HG03135 (cell line): ENCODE data around the gene LRRC57.

Source experiments
- ATAC-seq: cut with Tn5 transposase; IDR thresholded peaks from one replicate; pipeline ENCODE4 v1.9.1; 2021; ENCODE audit warnings: mild to moderate bottlenecking, moderate library complexity; ENCODE audit not compliant: unreplicated experiment

Gene LRRC57

DNA sequence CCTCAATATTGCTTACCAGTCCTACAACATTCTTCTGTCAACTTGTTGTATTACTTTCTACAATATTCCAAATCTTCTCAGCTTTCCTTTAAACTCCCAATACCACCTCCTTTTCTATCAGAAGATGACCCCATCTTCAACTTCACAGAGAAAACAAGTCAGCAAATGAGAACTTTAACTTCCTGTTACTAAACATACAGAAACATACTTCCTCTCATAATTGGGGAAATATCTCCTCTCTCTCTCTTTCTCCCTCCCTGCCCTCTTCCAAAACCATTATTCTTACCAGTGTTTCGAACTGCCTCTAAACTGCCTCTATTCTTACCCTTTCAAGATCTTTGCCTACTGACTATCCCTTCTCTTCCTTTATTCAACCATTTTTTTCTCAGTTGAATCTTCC, 54.9 kb downstream of the LRRC57 start:
- ATAC-seq: no peak

DNA sequence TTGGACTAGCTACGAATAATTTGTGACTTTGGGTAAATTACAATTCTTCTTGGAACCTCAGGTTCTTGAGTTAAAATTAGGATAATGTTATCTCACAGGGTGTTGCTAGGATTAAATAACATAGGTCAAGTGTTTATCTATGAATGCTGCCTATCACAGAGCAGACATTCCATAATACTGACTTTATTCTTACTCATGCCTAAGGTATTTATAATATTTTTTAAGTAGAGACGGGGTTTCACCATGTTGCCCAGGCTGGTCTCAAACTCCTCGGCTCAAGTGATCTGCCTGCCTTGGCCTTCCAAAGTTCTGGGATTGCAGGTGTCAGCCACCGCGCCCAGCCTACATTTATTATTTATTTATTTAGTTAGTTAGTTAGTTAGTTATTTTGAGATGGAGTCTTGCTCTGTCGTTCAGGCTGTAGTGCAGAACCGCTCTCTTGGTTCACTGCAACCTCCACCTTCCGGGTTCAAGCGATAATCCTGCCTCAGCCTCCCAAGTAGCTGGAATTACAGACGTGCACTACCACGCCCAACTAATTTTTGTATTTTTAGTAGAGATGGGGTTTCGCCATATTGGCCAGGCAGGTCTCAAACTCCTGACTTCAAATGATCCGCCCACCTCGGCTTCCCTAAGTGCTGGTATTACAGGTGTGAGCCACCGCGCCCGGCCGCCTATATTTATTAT, 56.9 kb downstream of the LRRC57 start:
- no peak for ATAC-seq

DNA sequence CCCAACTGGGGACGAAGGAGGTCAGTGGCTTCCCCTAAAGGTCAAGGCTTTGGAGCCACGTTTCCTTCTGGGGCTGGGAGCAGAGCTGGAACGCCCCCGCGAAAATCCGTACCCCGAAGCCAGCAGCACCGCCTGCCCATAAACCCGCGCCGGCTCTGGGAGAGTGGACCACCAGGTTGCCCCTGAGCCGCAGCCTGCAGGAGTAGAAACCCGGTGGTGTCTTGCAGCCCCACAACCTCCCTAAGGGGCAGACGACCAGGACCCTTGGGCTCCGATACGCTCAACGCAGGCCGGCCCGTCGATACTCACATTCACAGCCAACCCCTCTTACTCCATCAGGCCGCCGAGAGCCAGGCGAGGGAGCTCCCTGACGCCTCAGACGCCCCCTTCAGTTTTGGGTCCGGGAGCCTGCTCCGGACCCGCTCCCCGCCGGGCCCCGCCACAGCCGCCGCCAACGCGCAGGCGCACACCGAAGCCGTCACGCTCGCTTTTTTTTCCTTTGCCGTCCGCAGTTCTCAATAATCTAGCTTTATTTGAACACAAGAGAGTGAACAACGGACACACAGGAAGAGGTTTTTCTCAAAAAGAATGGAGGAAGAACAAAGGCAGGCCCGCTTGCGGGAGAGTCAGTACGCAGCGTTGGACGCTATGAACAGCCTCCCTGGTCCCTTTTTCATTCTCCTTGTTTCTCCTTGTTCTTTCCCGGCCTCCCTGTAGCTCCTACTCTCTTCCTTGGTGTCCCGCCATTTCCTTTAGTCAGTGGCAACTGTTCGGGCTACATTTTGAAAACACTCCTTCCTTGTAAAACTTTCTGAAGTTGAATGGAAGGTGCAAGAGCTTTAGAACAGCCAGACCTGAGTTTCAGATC, 57.7 kb downstream of the LRRC57 start, which contains the start of gene ZNF106:
TSS of gene ZNF106 (minus strand) at position 471 of the 868 bp plus-strand sequence. CDS start 18,852 bp downstream, outside the sequence.
- ATAC-seq: peak; percentile 47

DNA sequence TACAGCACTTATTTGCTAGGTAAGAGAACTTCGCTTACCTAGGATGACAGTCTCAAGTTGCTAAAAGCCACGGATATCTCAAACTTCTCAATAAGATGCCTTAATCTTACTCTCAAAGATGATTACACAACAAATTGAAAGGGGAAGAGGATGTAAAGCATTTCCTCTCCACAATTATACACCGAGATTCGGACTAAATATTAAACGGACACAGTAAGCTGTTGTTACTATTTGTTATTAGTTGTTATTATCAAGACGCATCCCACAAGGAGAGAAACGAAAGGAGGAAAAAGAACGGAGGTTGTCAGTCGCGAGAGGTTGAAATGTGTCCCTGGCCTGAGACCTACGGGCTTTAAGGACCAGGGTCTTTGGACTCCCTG, 58.3 kb downstream of the LRRC57 start:
- peak; percentile 19 for ATAC-seq
